HEK293 (cell line): ENCODE measurements around the gene RXFP4.
A peak's percentile ranks its signal among the peaks of the same experiment; 100 is the strongest.

Source experiments
- GLI2 ChIP-seq: fragments of 450-650 bp; formaldehyde crosslinking; IDR thresholded peaks from 2 replicates; pipeline ENCODE4; 2017; ENCODE audit warnings: missing biosample characterization, missing genetic modification characterization, low read depth, borderline replicate concordance
- GLI4 ChIP-seq: fragments of 450-650 bp; formaldehyde crosslinking; IDR thresholded peaks from 2 replicates; pipeline ENCODE4 v1.5.1; 2016; ENCODE audit warnings: missing biosample characterization, missing genetic modification characterization
- GLIS1 ChIP-seq: fragments of 450-650 bp; formaldehyde crosslinking; IDR thresholded peaks from 2 replicates; pipeline ENCODE4 v1.5.1; 2016; ENCODE audit warnings: missing biosample characterization, missing genetic modification characterization
- KLF10 ChIP-seq: fragments of 450-650 bp; IDR thresholded peaks from 2 replicates; pipeline ENCODE4 v1.5.1; 2018; ENCODE audit warnings: missing biosample characterization, mild to moderate bottlenecking, missing genetic modification characterization
- KLF16 ChIP-seq: fragments of 450-650 bp; formaldehyde crosslinking; IDR thresholded peaks from 2 replicates; pipeline ENCODE4 v1.5.1; 2017; ENCODE audit warnings: missing biosample characterization, missing genetic modification characterization
- RBAK ChIP-seq: fragments of 450-650 bp; formaldehyde crosslinking; IDR thresholded peaks from 2 replicates; pipeline ENCODE4 v1.5.1; 2016; ENCODE audit warnings: missing biosample characterization, missing genetic modification characterization
- ZBTB1 ChIP-seq: fragments of 450-650 bp; formaldehyde crosslinking; IDR thresholded peaks from 2 replicates; pipeline ENCODE4 v1.5.1; 2016; ENCODE audit warnings: missing biosample characterization, missing genetic modification characterization
- ZBTB17 ChIP-seq: fragments of 450-650 bp; formaldehyde crosslinking; IDR thresholded peaks from 2 replicates; pipeline ENCODE4 v1.5.1; 2016; ENCODE audit warnings: missing biosample characterization, missing genetic modification characterization
- ZFP69B ChIP-seq: fragments of 450-650 bp; formaldehyde crosslinking; IDR thresholded peaks from 2 replicates; pipeline ENCODE4 v1.5.1; 2016; ENCODE audit warnings: missing biosample characterization, missing genetic modification characterization
- ZIC2 ChIP-seq: fragments of 450-650 bp; formaldehyde crosslinking; IDR thresholded peaks from 2 replicates; pipeline ENCODE4 v1.5.1; 2016; ENCODE audit warnings: missing biosample characterization, missing genetic modification characterization
- ZNF10 ChIP-seq: fragments of 450-650 bp; formaldehyde crosslinking; IDR thresholded peaks from 2 replicates; pipeline ENCODE4 v1.5.1; 2017; ENCODE audit warnings: missing biosample characterization, missing genetic modification characterization
- ZNF155 ChIP-seq: fragments of 450-650 bp; formaldehyde crosslinking; IDR thresholded peaks from 2 replicates; pipeline ENCODE4 v1.5.1; 2016; ENCODE audit warnings: missing biosample characterization, missing genetic modification characterization
- ZNF169 ChIP-seq: fragments of 450-650 bp; formaldehyde crosslinking; IDR thresholded peaks from 2 replicates; pipeline ENCODE4 v1.5.1; 2016; ENCODE audit warnings: missing biosample characterization, missing genetic modification characterization
- ZNF174 ChIP-seq: fragments of 450-650 bp; formaldehyde crosslinking; IDR thresholded peaks from 2 replicates; pipeline ENCODE4 v1.5.0; 2017; ENCODE audit warnings: missing biosample characterization, mild to moderate bottlenecking, missing genetic modification characterization
- ZNF19 ChIP-seq: fragments of 450-650 bp; formaldehyde crosslinking; IDR thresholded peaks from 2 replicates; pipeline ENCODE4; 2016; ENCODE audit warnings: missing biosample characterization, missing genetic modification characterization, low read depth
- ZNF202 ChIP-seq: fragments of 450-650 bp; formaldehyde crosslinking; IDR thresholded peaks from 2 replicates; pipeline ENCODE4 v1.5.1; 2016; ENCODE audit warnings: missing biosample characterization, missing genetic modification characterization, borderline replicate concordance
- ZNF350 ChIP-seq: fragments of 450-650 bp; formaldehyde crosslinking; IDR thresholded peaks from 2 replicates; pipeline ENCODE4 v1.5.0; 2017; ENCODE audit warnings: missing biosample characterization, mild to moderate bottlenecking, missing genetic modification characterization
- ZNF560 ChIP-seq: fragments of 450-650 bp; formaldehyde crosslinking; IDR thresholded peaks from 2 replicates; pipeline ENCODE4 v1.5.1; 2017; ENCODE audit warnings: missing biosample characterization, missing genetic modification characterization, borderline replicate concordance
- ZNF777 ChIP-seq: fragments of 450-650 bp; formaldehyde crosslinking; IDR thresholded peaks from 2 replicates; pipeline ENCODE4 v1.5.1; 2017; ENCODE audit warnings: missing biosample characterization, missing genetic modification characterization, borderline replicate concordance
- ZNF792 ChIP-seq: fragments of 450-650 bp; formaldehyde crosslinking; IDR thresholded peaks from 2 replicates; pipeline ENCODE4 v1.5.1; 2016; ENCODE audit warnings: missing biosample characterization, missing genetic modification characterization
- TF ChIP-seq, protein P1 (sequence below): fragments of 450-650 bp; formaldehyde crosslinking; IDR thresholded peaks from 2 replicates; pipeline ENCODE4 v1.5.1; 2016; ENCODE audit warnings: missing biosample characterization, missing genetic modification characterization
- TF ChIP-seq, protein P2 (sequence below): fragments of 450-650 bp; formaldehyde crosslinking; IDR thresholded peaks from 2 replicates; pipeline ENCODE4; 2016; ENCODE audit warnings: missing biosample characterization, missing genetic modification characterization
- TF ChIP-seq, protein P3 (sequence below): fragments of 450-650 bp; formaldehyde crosslinking; IDR thresholded peaks from 2 replicates; pipeline ENCODE4 v1.5.1; 2017; ENCODE audit warnings: missing biosample characterization, missing genetic modification characterization
- TF ChIP-seq, protein P4 (sequence below): fragments of 450-650 bp; formaldehyde crosslinking; IDR thresholded peaks from 2 replicates; pipeline ENCODE4 v1.5.1; 2016; ENCODE audit warnings: missing biosample characterization, missing genetic modification characterization
- TF ChIP-seq, protein P5 (sequence below): fragments of 450-650 bp; formaldehyde crosslinking; IDR thresholded peaks from 2 replicates; pipeline ENCODE4 v1.5.1; 2016; ENCODE audit warnings: missing biosample characterization, missing genetic modification characterization
- TF ChIP-seq, protein P6 (sequence below): fragments of 450-650 bp; formaldehyde crosslinking; IDR thresholded peaks from 2 replicates; pipeline ENCODE4 v1.5.1; 2017; ENCODE audit warnings: missing biosample characterization, missing genetic modification characterization
- TF ChIP-seq, protein P7 (sequence below): fragments of 450-650 bp; formaldehyde crosslinking; IDR thresholded peaks from 2 replicates; pipeline ENCODE4 v1.5.1; 2017; ENCODE audit warnings: missing biosample characterization, missing genetic modification characterization

Gene RXFP4

DNA sequence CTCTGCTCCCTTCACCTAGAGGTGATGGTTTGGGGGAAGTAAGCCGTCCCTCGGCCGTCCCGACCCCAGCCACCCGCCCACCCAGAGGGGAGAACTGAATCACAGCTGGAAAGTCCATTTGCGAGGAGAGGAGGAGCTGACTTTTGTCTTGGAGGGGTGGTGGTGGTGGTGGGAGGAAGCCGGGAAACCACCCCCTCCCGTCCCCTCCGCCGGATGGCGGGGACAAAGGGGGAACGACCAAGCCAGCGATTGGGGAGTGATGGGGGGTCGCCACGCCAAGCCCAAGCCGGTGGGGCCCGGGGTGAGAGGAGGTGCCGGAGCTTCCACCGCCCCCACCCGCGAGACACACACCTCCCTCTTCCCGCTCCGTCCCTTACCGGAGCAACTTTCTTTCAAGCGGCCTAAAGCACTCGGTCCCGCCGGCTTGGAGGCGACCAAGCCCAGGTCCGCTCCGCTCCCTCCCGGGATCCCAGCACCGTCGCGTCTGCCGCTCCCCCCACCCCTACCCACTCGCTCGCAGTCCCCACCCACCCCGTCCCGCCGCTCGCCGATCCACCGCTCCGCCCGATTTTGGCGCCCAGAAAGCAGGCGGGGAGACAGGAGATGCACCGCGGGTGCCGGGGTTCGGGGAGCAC, 36.4 kb downstream of the RXFP4 start (continued):
- TF ChIP-seq, protein P1, sequence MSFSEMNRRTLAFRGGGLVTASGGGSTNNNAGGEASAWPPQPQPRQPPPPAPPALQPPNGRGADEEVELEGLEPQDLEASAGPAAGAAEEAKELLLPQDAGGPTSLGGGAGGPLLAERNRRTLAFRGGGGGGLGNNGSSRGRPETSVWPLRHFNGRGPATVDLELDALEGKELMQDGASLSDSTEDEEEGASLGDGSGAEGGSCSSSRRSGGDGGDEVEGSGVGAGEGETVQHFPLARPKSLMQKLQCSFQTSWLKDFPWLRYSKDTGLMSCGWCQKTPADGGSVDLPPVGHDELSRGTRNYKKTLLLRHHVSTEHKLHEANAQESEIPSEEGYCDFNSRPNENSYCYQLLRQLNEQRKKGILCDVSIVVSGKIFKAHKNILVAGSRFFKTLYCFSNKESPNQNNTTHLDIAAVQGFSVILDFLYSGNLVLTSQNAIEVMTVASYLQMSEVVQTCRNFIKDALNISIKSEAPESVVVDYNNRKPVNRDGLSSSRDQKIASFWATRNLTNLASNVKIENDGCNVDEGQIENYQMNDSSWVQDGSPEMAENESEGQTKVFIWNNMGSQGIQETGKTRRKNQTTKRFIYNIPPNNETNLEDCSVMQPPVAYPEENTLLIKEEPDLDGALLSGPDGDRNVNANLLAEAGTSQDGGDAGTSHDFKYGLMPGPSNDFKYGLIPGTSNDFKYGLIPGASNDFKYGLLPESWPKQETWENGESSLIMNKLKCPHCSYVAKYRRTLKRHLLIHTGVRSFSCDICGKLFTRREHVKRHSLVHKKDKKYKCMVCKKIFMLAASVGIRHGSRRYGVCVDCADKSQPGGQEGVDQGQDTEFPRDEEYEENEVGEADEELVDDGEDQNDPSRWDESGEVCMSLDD (tag by site-specific recombination), result no peak
- no peak for TF ChIP-seq ZNF10 (tag by site-specific recombination)
- TF ChIP-seq, protein P2, sequence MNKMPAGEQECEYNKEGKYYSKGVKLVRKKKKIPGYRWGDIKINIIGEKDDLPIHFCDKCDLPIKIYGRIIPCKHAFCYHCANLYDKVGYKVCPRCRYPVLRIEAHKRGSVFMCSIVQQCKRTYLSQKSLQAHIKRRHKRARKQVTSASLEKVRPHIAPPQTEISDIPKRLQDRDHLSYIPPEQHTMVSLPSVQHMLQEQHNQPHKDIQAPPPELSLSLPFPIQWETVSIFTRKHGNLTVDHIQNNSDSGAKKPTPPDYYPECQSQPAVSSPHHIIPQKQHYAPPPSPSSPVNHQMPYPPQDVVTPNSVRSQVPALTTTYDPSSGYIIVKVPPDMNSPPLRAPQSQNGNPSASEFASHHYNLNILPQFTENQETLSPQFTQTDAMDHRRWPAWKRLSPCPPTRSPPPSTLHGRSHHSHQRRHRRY (tag by site-specific recombination), result no peak
- TF ChIP-seq ZIC2 (tag by site-specific recombination), result peak; percentile 22
- no peak for TF ChIP-seq ZNF155 (tag by site-specific recombination)
- TF ChIP-seq KLF16 (tag by site-specific recombination), result peak; percentile 9; the same call in 1 of the 2 replicates
- no peak for TF ChIP-seq GLI2
- no peak for TF ChIP-seq ZNF777 (tag by site-specific recombination)
- TF ChIP-seq, protein P3, sequence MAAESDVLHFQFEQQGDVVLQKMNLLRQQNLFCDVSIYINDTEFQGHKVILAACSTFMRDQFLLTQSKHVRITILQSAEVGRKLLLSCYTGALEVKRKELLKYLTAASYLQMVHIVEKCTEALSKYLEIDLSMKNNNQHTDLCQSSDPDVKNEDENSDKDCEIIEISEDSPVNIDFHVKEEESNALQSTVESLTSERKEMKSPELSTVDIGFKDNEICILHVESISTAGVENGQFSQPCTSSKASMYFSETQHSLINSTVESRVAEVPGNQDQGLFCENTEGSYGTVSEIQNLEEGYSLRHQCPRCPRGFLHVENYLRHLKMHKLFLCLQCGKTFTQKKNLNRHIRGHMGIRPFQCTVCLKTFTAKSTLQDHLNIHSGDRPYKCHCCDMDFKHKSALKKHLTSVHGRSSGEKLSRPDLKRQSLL, result no peak
- TF ChIP-seq ZNF560 (tag by site-specific recombination), result no peak
- TF ChIP-seq, protein P4, sequence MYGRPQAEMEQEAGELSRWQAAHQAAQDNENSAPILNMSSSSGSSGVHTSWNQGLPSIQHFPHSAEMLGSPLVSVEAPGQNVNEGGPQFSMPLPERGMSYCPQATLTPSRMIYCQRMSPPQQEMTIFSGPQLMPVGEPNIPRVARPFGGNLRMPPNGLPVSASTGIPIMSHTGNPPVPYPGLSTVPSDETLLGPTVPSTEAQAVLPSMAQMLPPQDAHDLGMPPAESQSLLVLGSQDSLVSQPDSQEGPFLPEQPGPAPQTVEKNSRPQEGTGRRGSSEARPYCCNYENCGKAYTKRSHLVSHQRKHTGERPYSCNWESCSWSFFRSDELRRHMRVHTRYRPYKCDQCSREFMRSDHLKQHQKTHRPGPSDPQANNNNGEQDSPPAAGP, result no peak; the same call in none of the 2 replicates
- TF ChIP-seq, protein P5, sequence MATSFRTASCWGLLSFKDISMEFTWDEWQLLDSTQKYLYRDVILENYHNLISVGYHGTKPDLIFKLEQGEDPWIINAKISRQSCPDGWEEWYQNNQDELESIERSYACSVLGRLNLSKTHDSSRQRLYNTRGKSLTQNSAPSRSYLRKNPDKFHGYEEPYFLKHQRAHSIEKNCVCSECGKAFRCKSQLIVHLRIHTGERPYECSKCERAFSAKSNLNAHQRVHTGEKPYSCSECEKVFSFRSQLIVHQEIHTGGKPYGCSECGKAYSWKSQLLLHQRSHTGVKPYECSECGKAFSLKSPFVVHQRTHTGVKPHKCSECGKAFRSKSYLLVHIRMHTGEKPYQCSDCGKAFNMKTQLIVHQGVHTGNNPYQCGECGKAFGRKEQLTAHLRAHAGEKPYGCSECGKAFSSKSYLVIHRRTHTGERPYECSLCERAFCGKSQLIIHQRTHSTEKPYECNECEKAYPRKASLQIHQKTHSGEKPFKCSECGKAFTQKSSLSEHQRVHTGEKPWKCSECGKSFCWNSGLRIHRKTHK (tag by site-specific recombination), result no peak
- TF ChIP-seq ZNF169 (tag by site-specific recombination), result no peak
- TF ChIP-seq GLIS1 (tag by site-specific recombination), result no peak
- TF ChIP-seq, protein P6, sequence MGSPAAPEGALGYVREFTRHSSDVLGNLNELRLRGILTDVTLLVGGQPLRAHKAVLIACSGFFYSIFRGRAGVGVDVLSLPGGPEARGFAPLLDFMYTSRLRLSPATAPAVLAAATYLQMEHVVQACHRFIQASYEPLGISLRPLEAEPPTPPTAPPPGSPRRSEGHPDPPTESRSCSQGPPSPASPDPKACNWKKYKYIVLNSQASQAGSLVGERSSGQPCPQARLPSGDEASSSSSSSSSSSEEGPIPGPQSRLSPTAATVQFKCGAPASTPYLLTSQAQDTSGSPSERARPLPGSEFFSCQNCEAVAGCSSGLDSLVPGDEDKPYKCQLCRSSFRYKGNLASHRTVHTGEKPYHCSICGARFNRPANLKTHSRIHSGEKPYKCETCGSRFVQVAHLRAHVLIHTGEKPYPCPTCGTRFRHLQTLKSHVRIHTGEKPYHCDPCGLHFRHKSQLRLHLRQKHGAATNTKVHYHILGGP, result no peak
- TF ChIP-seq ZBTB17 (tag by site-specific recombination), result peak; percentile 92
- TF ChIP-seq ZNF19, result no peak
- TF ChIP-seq, protein P7, sequence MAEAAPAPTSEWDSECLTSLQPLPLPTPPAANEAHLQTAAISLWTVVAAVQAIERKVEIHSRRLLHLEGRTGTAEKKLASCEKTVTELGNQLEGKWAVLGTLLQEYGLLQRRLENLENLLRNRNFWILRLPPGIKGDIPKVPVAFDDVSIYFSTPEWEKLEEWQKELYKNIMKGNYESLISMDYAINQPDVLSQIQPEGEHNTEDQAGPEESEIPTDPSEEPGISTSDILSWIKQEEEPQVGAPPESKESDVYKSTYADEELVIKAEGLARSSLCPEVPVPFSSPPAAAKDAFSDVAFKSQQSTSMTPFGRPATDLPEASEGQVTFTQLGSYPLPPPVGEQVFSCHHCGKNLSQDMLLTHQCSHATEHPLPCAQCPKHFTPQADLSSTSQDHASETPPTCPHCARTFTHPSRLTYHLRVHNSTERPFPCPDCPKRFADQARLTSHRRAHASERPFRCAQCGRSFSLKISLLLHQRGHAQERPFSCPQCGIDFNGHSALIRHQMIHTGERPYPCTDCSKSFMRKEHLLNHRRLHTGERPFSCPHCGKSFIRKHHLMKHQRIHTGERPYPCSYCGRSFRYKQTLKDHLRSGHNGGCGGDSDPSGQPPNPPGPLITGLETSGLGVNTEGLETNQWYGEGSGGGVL, result peak; percentile 92
- no peak for TF ChIP-seq ZFP69B (tag by site-specific recombination)
- TF ChIP-seq ZNF350 (tag by site-specific recombination), result no peak
- TF ChIP-seq KLF10 (tag by site-specific recombination), result 0 out of 2 replicates have a peak, but pooled peaks have one; percentile 18
- TF ChIP-seq RBAK (tag by site-specific recombination), result no peak
- TF ChIP-seq ZBTB1, result no peak
- no peak for TF ChIP-seq ZNF202 (tag by site-specific recombination)
- no peak for TF ChIP-seq ZNF174 (tag by site-specific recombination)
- no peak for TF ChIP-seq GLI4 (tag by site-specific recombination)
- no peak for TF ChIP-seq ZNF792
